K562 (cell line): ENCODE results near the gene IL1RAPL2. TPM values are rescaled to one million over a fixed set of nuclear protein-coding genes. Genes with fewer than 3 reads are reported as not detected.

Source experiments
- ARID4B ChIP-seq: sonication (generic); formaldehyde crosslinking; IDR thresholded peaks from 2 replicates; pipeline ENCODE4 v1.8.0; 2022; ENCODE audit warnings: mild to moderate bottlenecking, missing genetic modification reagents
- CGGBP1 ChIP-seq: fragments of 250-450 bp; sonication (Bioruptor Pico); IDR thresholded peaks from 2 replicates; pipeline ENCODE4 v1.9.0; 2021; ENCODE audit warnings: mild to moderate bottlenecking
- CLOCK ChIP-seq: fragments of 250-450 bp; sonication (Bioruptor Pico); IDR thresholded peaks from 2 replicates; pipeline ENCODE4 v1.4.0; 2020; ENCODE audit warnings: mild to moderate bottlenecking, moderate library complexity, borderline replicate concordance
- SMARCB1 ChIP-seq: IDR thresholded peaks from 2 replicates; pipeline ENCODE4 v1.6.1; 2011; ENCODE audit warnings: improper control_type of control experiment, low read depth; ENCODE audit not compliant: insufficient read length
- SNAPC5 ChIP-seq: fragments of 250-450 bp; sonication (Bioruptor Pico); IDR thresholded peaks from 2 replicates; pipeline ENCODE4 v1.8.0; 2021; ENCODE audit warnings: moderate library complexity, mild to moderate bottlenecking, inconsistent platforms
- ZNF561 ChIP-seq: fragments of 450-650 bp; formaldehyde crosslinking; conservative IDR thresholded peaks from 2 replicates; pipeline ENCODE4 v1.4.0; 2020; ENCODE audit warnings: mild to moderate bottlenecking, moderate library complexity
- ZNF609 ChIP-seq: sonication (generic); formaldehyde crosslinking; IDR thresholded peaks from 2 replicates; pipeline ENCODE4 v1.8.1; 2023; ENCODE audit warnings: missing genetic modification reagents, mild to moderate bottlenecking, borderline replicate concordance
- polyA plus RNA-seq, 8 experiments: library from polyadenylated mRNA; depleted of rRNA in 4 of 8; stranded (reverse) in 5 of 8; unstranded in 3 of 8; fragments of >200 nt; fragmentation: Nextera tagmentation in 2 of 8; fragmentation: Illumina TruSeq in 1 of 8; extraction: Ambion mirVana in 2 of 8; extraction: Trizol in 1 of 8; gene quantifications; 2 replicates each; pipeline versions ENCODE4 v1.2.1 to v1.2.3, GENCODE V29; 2011 to 2014; ENCODE audit warnings: inconsistent platforms in 1 of 8, missing spikeins in 1 of 8
- total RNA-seq, 7 experiments: library from RNA; depleted of rRNA in 6 of 7; stranded (reverse); fragments of >200 nt in 6 of 7; fragmentation: Illumina TruSeq in 2 of 7; extraction: Trizol in 2 of 7; gene quantifications; 2 replicates each; pipeline versions ENCODE4 v1.2.1 to v1.2.3, GENCODE V29; 2011 to 2021; ENCODE audit warnings: low replicate concordance in 1 of 7

IL1RAPL2 gene
- total and polyA plus RNA-seq, 9 of the 15 experiments (the other 6 are each of a cell fraction or from before 2014, with no cell fraction given): not detected

GRCh38 chrX:105260291-105261043 is 694.5 kb downstream of the IL1RAPL2 start (continued):
- no peak for TF ChIP-seq ARID4B (CRISPR knock-in tag)
- TF ChIP-seq SNAPC5: no peak
- TF ChIP-seq ZNF609: no peak
- no peak for TF ChIP-seq ZNF561 (CRISPR knock-in tag)
- TF ChIP-seq CGGBP1 (CRISPR knock-in tag): no peak
- no peak for TF ChIP-seq SMARCB1
- no peak for TF ChIP-seq CLOCK (CRISPR knock-in tag)
